ENCODE measurements around the gene PATZ1.

The PATZ1 gene

GRCh38 chr22:31279327-31279669 is 66.8 kb downstream of the PATZ1 start:
- no peak for DNase-seq

GRCh38 chr22:31278626-31279326 is 67.4 kb downstream of the PATZ1 start:
- no peak for DNase-seq

GRCh38 chr22:31278151-31278621 is 68.0 kb downstream of the PATZ1 start:
- no peak for DNase-seq

GRCh38 chr22:31277741-31278140 is 68.4 kb downstream of the PATZ1 start:
- no peak for DNase-seq

GRCh38 chr22:31276426-31277167 is 69.5 kb downstream of the PATZ1 start:
- DNase-seq: no peak
